ENCODE measurements around the gene MARCHF3.
"Not testable (repeated sequence)": the region's sequence is repeated elsewhere in the genome, so short reads cannot be mapped to it uniquely, and the experiment has no call there.

MARCHF3 gene

GRCh38 chr5:126878634-126879033 is 151.7 kb downstream of the MARCHF3 start:
- DNase-seq (ENCODE audit: low read depth in 2 of 3, low spot score in 1 of 3), result no peak

GRCh38 chr5:126878085-126878484 is 152.3 kb downstream of the MARCHF3 start:
- no peak for DNase-seq (ENCODE audit: low read depth in 2 of 3, low spot score in 1 of 3)

- no peak for DNase-seq (ENCODE audit: low read depth in 2 of 3, low spot score in 1 of 3)
These were observed 152.8 kb downstream of the MARCHF3 start for GRCh38 chr5:126877602-126878001.

GRCh38 chr5:126875303-126875785 is 155.0 kb downstream of the MARCHF3 start:
- DNase-seq (ENCODE audit: low read depth in 2 of 3, low spot score in 1 of 3), result no peak

GRCh38 chr5:126872561-126873354 is 157.6 kb downstream of the MARCHF3 start:
- DNase-seq (ENCODE audit: low read depth in 2 of 3, low spot score in 1 of 3), result no peak

GRCh38 chr5:126871441-126871840 is 158.9 kb downstream of the MARCHF3 start:
- DNase-seq (ENCODE audit: low read depth in 2 of 3, low spot score in 1 of 3), result no peak

GRCh38 chr5:126869005-126869451 is 161.3 kb downstream of the MARCHF3 start:
- no peak for DNase-seq (ENCODE audit: low read depth in 2 of 3, low spot score in 1 of 3)

- DNase-seq (ENCODE audit: low read depth in 2 of 3, low spot score in 1 of 3), result no peak
These were observed 161.9 kb downstream of the MARCHF3 start for GRCh38 chr5:126868338-126869004.

- no peak for DNase-seq (ENCODE audit: low read depth in 2 of 3, low spot score in 1 of 3)
These were observed 163.3 kb downstream of the MARCHF3 start for GRCh38 chr5:126866851-126867636.

- DNase-seq (ENCODE audit: low read depth in 2 of 3, low spot score in 1 of 3), result no peak
These were observed 165.1 kb downstream of the MARCHF3 start for GRCh38 chr5:126865299-126865698.

GRCh38 chr5:126864042-126864688 is 166.2 kb downstream of the MARCHF3 start:
- no peak for DNase-seq (ENCODE audit: low read depth in 2 of 3, low spot score in 1 of 3)

- DNase-seq (ENCODE audit: low read depth in 2 of 3, low spot score in 1 of 3), result no peak
These were observed 167.0 kb downstream of the MARCHF3 start for GRCh38 chr5:126863402-126863801.

GRCh38 chr5:126858441-126858840 is 171.9 kb downstream of the MARCHF3 start:
- no peak for DNase-seq (ENCODE audit: low read depth in 2 of 3, low spot score in 1 of 3)

GRCh38 chr5:126857472-126858410 is 172.6 kb downstream of the MARCHF3 start:
- no peak for DNase-seq (ENCODE audit: low read depth in 2 of 3, low spot score in 1 of 3)

- DNase-seq (ENCODE audit: low read depth in 2 of 3, low spot score in 1 of 3), result no peak
These were observed 175.1 kb downstream of the MARCHF3 start for GRCh38 chr5:126855266-126855665.

GRCh38 chr5:126854526-126855110 is 175.7 kb downstream of the MARCHF3 start:
- no peak for DNase-seq (ENCODE audit: low read depth in 2 of 3, low spot score in 1 of 3)

- DNase-seq (ENCODE audit: low read depth in 2 of 3, low spot score in 1 of 3), result not testable (repeated sequence)
These were observed 176.6 kb downstream of the MARCHF3 start for GRCh38 chr5:126853541-126854307.

GRCh38 chr5:126852841-126853271 is 177.5 kb downstream of the MARCHF3 start:
- DNase-seq (ENCODE audit: low read depth in 2 of 3, low spot score in 1 of 3), result no peak

- DNase-seq (ENCODE audit: low read depth in 2 of 3, low spot score in 1 of 3), result no peak
These were observed 178.2 kb downstream of the MARCHF3 start for GRCh38 chr5:126852091-126852571.
